ENCODE data around the gene CRB2.
A peak's percentile ranks its signal among the peaks of the same experiment; 100 is the strongest.

GRCh38 chr9:123401879-123402513 lies 46.0 kb downstream of the CRB2 start:
- TF ChIP-seq, protein P1, sequence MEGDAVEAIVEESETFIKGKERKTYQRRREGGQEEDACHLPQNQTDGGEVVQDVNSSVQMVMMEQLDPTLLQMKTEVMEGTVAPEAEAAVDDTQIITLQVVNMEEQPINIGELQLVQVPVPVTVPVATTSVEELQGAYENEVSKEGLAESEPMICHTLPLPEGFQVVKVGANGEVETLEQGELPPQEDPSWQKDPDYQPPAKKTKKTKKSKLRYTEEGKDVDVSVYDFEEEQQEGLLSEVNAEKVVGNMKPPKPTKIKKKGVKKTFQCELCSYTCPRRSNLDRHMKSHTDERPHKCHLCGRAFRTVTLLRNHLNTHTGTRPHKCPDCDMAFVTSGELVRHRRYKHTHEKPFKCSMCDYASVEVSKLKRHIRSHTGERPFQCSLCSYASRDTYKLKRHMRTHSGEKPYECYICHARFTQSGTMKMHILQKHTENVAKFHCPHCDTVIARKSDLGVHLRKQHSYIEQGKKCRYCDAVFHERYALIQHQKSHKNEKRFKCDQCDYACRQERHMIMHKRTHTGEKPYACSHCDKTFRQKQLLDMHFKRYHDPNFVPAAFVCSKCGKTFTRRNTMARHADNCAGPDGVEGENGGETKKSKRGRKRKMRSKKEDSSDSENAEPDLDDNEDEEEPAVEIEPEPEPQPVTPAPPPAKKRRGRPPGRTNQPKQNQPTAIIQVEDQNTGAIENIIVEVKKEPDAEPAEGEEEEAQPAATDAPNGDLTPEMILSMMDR (IDR thresholded peaks at IDR 0.05) = peak in 5 of 6 experiments; percentile 28 to 61 (median 52)
- no peak for TF ChIP-seq POLR2A (IDR thresholded peaks at IDR 0.05)

All from adrenal gland (tissue), 5 donors.